Endothelial cell of umbilical vein (primary cell): ENCODE results near the gene LOXL4. TPM values are rescaled to one million over a fixed set of nuclear protein-coding genes. Genes with fewer than 3 reads are reported as not detected.

Source experiments
- BruUV-seq: library from RNA; stranded (reverse); fragments of 400-500 nt; replicated peaks from 2 replicates; lab custom pipeline; 2021; lab: Mats Ljungman, UMichigan
- CTCF ChIA-PET: fragments of 300-600, 350-600 bp; sonication (Branson Sonifier 250); formaldehyde crosslinking; loops from one replicate; lab custom pipeline; 2021; ENCODE audit warnings: antibody characterized with exemption, inconsistent platforms; lab: Charles Lee
- POLR2A ChIA-PET: fragments of 300-600, 350-600 bp; sonication (Branson Sonifier 250); formaldehyde crosslinking; loops from one replicate; lab custom pipeline; 2021; ENCODE audit warnings: antibody characterized with exemption, inconsistent platforms; lab: Charles Lee
- DNase-seq: peaks from one replicate; pipeline ENCODE4 v3.0.0-alpha.2; 2011; ENCODE audit warnings: low read depth, low spot score
- FAIRE-seq: peaks from 2 replicates; lab custom pipeline; 2011; peaks lifted over from hg19 to GRCh38; lab: Jason Lieb, UNC
- H2AFZ ChIP-seq: 2 replicates; pipeline ENCODE4 v1.6.0; 2012; ENCODE audit warnings: low read depth, low read length, control low read depth, inconsistent platforms
- H3K27ac ChIP-seq: 2 replicates; pipeline ENCODE4 v1.5.1; 2011; ENCODE audit warnings: low read depth, mild to moderate bottlenecking, control low read depth, low read length, moderate library complexity; ENCODE audit not compliant: insufficient read depth
- H3K27me3 ChIP-seq, 2 experiments: 2 replicates each; pipeline versions ENCODE4 v1.6.0 to v1.6.1; 2011; ENCODE audit warnings: low read length in 2 of 2, mixed read lengths in 1 of 2; ENCODE audit not compliant: control insufficient read depth in 2 of 2, insufficient read depth in 2 of 2
- H3K36me3 ChIP-seq, 2 experiments: 2 replicates in 1 of 2; 3 replicates in 1 of 2; pipeline ENCODE4 v1.5.1; 2011; ENCODE audit warnings: low read length in 2 of 2, mild to moderate bottlenecking in 1 of 2, moderate library complexity in 1 of 2; ENCODE audit not compliant: control insufficient read depth in 2 of 2, insufficient read depth in 2 of 2; ENCODE audit errors: extremely low read depth in 1 of 2
- H3K4me1 ChIP-seq: 3 replicates; pipeline ENCODE4 v1.5.1; 2011; ENCODE audit warnings: mild to moderate bottlenecking, low read length; ENCODE audit not compliant: control insufficient read depth, insufficient read depth; ENCODE audit errors: extremely low read depth
- H3K4me2 ChIP-seq: 2 replicates; pipeline ENCODE4 v1.6.1; 2011; ENCODE audit warnings: low read length, control low read depth, mixed read lengths; ENCODE audit not compliant: insufficient read depth
- H3K4me3 ChIP-seq, 3 experiments: fragments of 200-600 bp in 1 of 3; sonication (generic), shearing (Covaris generic) in 1 of 3; replicated peaks in 1 of 3; 2 replicates each; pipeline ENCODE4 v1.5.1; 2011 to 2016; ENCODE audit warnings: control low read depth in 3 of 3, low read length in 3 of 3, mild to moderate bottlenecking in 2 of 3, inconsistent platforms in 1 of 3, low read depth in 1 of 3, moderate library complexity in 1 of 3; ENCODE audit not compliant: insufficient read depth in 1 of 3
- H3K79me2 ChIP-seq: 2 replicates; pipeline ENCODE4 v1.6.0; 2012; ENCODE audit warnings: low read length, inconsistent platforms; ENCODE audit not compliant: control insufficient read depth, insufficient read depth
- H3K9ac ChIP-seq: replicated peaks from 2 replicates; pipeline ENCODE3; 2011; ENCODE audit warnings: low read length, control low read depth; ENCODE audit not compliant: insufficient read depth; ENCODE audit errors: extremely low read depth
- H3K9me1 ChIP-seq: replicated peaks from 3 replicates; pipeline ENCODE4 v1.6.0; 2011; ENCODE audit warnings: mild to moderate bottlenecking, low read length; ENCODE audit not compliant: control insufficient read depth, insufficient read depth; ENCODE audit errors: extremely low read depth
- H3K9me3 ChIP-seq: replicated peaks from 2 replicates; pipeline ENCODE4 v1.5.1; 2012; ENCODE audit warnings: low read length, inconsistent platforms; ENCODE audit not compliant: control insufficient read depth, insufficient read depth
- H4K20me1 ChIP-seq: replicated peaks from 2 replicates; pipeline ENCODE3; 2011; ENCODE audit warnings: mild to moderate bottlenecking, low read length; ENCODE audit not compliant: control insufficient read depth, insufficient read depth; ENCODE audit errors: extremely low read depth
- CTCF ChIP-seq, 2 donors: IDR thresholded peaks; 1 replicate in 1 of 2; 2 replicates in 1 of 2; pipeline ENCODE4 v1.5.1; 2011; ENCODE audit warnings: low read length in 2 of 2, mild to moderate bottlenecking in 2 of 2, moderate library complexity in 2 of 2, control low read depth in 1 of 2, inconsistent platforms in 1 of 2, low read depth in 1 of 2; ENCODE audit not compliant: insufficient read depth in 1 of 2; ENCODE audit errors: extremely low read depth in 1 of 2
- EZH2 ChIP-seq: IDR thresholded peaks from 2 replicates; pipeline ENCODE4 v1.6.1; 2012; ENCODE audit warnings: borderline replicate concordance, low read depth, mild to moderate bottlenecking, moderate library complexity, low read length, inconsistent platforms; ENCODE audit not compliant: severe bottlenecking
- GATA2 ChIP-seq: IDR thresholded peaks from 2 replicates; pipeline ENCODE4 v1.7.0; 2011; ENCODE audit warnings: low read depth, mild to moderate bottlenecking, moderate library complexity, mixed read lengths, low read length; ENCODE audit not compliant: insufficient read length, insufficient read depth
- POLR2A ChIP-seq: IDR thresholded peaks from 2 replicates; pipeline ENCODE4 v1.6.1; 2012; ENCODE audit warnings: low read depth, mild to moderate bottlenecking, control low read depth, low read length
- POLR2AphosphoS5 ChIP-seq: IDR thresholded peaks from 2 replicates; pipeline ENCODE4 v1.6.1; 2012; ENCODE audit warnings: low read depth, mild to moderate bottlenecking, control low read depth, low read length, moderate library complexity; ENCODE audit not compliant: insufficient read depth
- dilution Hi-C: fragments of 300-500 bp; cut with MboI; formaldehyde crosslinking; loops from one replicate; pipeline ENCODE4 v1.15.0; 2019; ENCODE audit warnings: low sequenced_read_pairs; ENCODE audit not compliant: extremely low pct_ligation_motif_present
- intact Hi-C: fragments of 100-400 bp; cut with micrococcal nuclease; formaldehyde crosslinking; loops from one replicate; pipeline ENCODE4 v1.10.0; 2022
- polyA plus RNA-seq, 4 experiments: library from polyadenylated mRNA; depleted of rRNA in 3 of 4; stranded (reverse) in 3 of 4; unstranded in 1 of 4; fragments of >200 nt; gene quantifications; 2 replicates each; pipeline versions ENCODE4 v1.2.1 to v1.2.3, GENCODE V29; 2011 to 2012; ENCODE audit warnings: missing spikeins in 1 of 4
- total RNA-seq: library from RNA; stranded (reverse); gene quantifications from 2 replicates; pipeline ENCODE4 v1.2.3, GENCODE V29; 2021

The LOXL4 gene
- total and polyA plus RNA-seq, 2 donors (not counting 3 experiments of a cell fraction or from before 2014, with no cell fraction given), result 1.4 to 1.9 TPM

DNA sequence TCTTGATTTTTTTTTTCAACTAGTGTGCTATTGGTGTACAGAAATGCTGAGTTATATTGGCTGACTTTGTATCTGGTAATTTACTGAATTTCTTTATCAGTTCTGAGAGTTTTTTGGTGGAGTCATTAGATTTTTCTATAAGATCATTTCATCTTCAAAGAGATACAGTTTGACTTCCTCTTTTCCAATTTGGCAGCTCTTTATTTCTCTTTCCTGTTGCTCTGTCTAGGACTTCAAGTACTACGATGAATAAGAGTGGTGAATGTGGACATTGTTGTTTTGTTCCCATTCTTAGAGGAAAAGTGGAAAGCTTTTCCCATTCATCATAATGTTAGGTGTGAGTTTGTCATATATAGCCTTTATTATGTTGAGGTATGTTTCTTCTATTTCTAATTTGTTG lies 50.2 kb downstream of the LOXL4 start:
- peak; percentile 30 for DNase-seq
- Histone ChIP-seq H3K9ac (no peak overlapping the region), H4K20me1 (peaks cover 3% of the 10 kb centered on the region), H3K79me2 (peaks cover 16% of the 10 kb centered on the region), H3K9me1 (no peaks in the 10 kb centered on the region), H3K36me3 (no peaks in the 10 kb centered on the region), H3K27me3 (no peaks in the 10 kb centered on the region), H3K9me3 (no peaks in the 10 kb centered on the region), H3K4me2 (no peak overlapping the region), H3K27ac (no peak overlapping the region), H2AFZ (no peak overlapping the region), H3K4me1 (no peaks in the 10 kb centered on the region), H3K4me3 (no peak overlapping the region)
- intact Hi-C loops (no loop called here), dilution Hi-C loops (no loop called here)
- TF ChIP-seq EZH2 (no peak), CTCF (IDR thresholded peaks at IDR 0.05; ENCODE audit: extremely low read depth in 1 of 2, insufficient read depth in 1 of 2, low read depth in 1 of 2, low read length in 2 of 2) (no peak), GATA2 (no peak), POLR2AphosphoS5 (no peak), POLR2A (no peak)
- ChIA-PET CTCF (interaction anchor here (0.7 to 1.1 kb wide), 3 partner anchors 12 to 208 kb away, joined by 3 to 4 read pairs (median 3); no protein-coding TSS in a partner anchor), POLR2A (no interaction called here)
- no TSS peak for BruUV-seq
- FAIRE-seq, result no peak

GRCh38 chr10:98215373-98215772 lies 52.6 kb downstream of the LOXL4 start:
- DNase-seq (no peak), FAIRE-seq (no peak)
- dilution Hi-C loops, result no loop called here
- no peak overlapping the region for H2AFZ ChIP-seq
- no peaks in the 10 kb centered on the region for H3K9me1 ChIP-seq
- intact Hi-C loops, result no loop called here
- no peaks in the 10 kb centered on the region for H3K4me1 ChIP-seq
- CTCF ChIA-PET, result interaction anchor here (0.8 kb wide), 2 partner anchors 45 to 123 kb away, joined by 3 to 4 read pairs; no protein-coding TSS in a partner anchor
- H4K20me1 ChIP-seq, result peaks cover 3% of the 10 kb centered on the region
- POLR2A ChIA-PET, result no interaction called here
- H3K79me2 ChIP-seq, result peaks cover 16% of the 10 kb centered on the region
- no peaks in the 10 kb centered on the region for H3K9me3 ChIP-seq
- H3K27me3 ChIP-seq, result no peaks in the 10 kb centered on the region
- H3K9ac ChIP-seq, result no peak overlapping the region
- H3K4me2 ChIP-seq, result no peak overlapping the region
- no peaks in the 10 kb centered on the region for H3K36me3 ChIP-seq
- H3K27ac ChIP-seq, result no peak overlapping the region
- BruUV-seq, result no TSS peak
- no peak for TF ChIP-seq CTCF (IDR thresholded peaks at IDR 0.05; ENCODE audit: extremely low read depth in 1 of 2, insufficient read depth in 1 of 2, low read depth in 1 of 2, low read length in 2 of 2)
- no peak overlapping the region for H3K4me3 ChIP-seq
